GM23338 (cell line): ENCODE measurements around the gene TGM2.

Experiments used
- CREB1 ChIP-seq: fragments of 250-450 bp; sonication (Bioruptor Pico); IDR thresholded peaks from 2 replicates; pipeline ENCODE4 v1.5.0; 2020; ENCODE audit warnings: low read depth, mild to moderate bottlenecking, moderate library complexity
- CTCF ChIP-seq, 2 experiments: fragments of 200-600 bp in 1 of 2; sonication (generic) in 1 of 2; conservative IDR thresholded peaks; 2 replicates each; pipeline versions ENCODE4 v1.5.1 to v1.6.1; 2016 to 2017; ENCODE audit warnings: antibody characterized with exemption in 2 of 2, low read depth in 2 of 2, mild to moderate bottlenecking in 2 of 2, moderate library complexity in 1 of 2
- ETS1 ChIP-seq: IDR thresholded peaks from 2 replicates; pipeline ENCODE4 v1.6.1; 2016; ENCODE audit warnings: antibody characterized with exemption
- EZH2 ChIP-seq: fragments of 200-600 bp; sonication (generic); IDR thresholded peaks from one replicate; pipeline ENCODE4 v1.8.0; 2017; ENCODE audit warnings: antibody characterized with exemption, mild to moderate bottlenecking, low read depth; ENCODE audit not compliant: unreplicated experiment
- EZH2phosphoT487 ChIP-seq: fragments of 200-600 bp; sonication (generic); IDR thresholded peaks from one replicate; pipeline ENCODE4 v1.8.1; 2018; ENCODE audit warnings: antibody characterized with exemption; ENCODE audit not compliant: unreplicated experiment
- JUNB ChIP-seq: IDR thresholded peaks from one replicate; pipeline ENCODE4 v1.6.1; 2016; ENCODE audit warnings: antibody characterized with exemption; ENCODE audit not compliant: unreplicated experiment
- NANOG ChIP-seq: IDR thresholded peaks from 2 replicates; pipeline ENCODE4 v1.6.1; 2016; ENCODE audit warnings: antibody characterized with exemption, borderline replicate concordance
- POLR2AphosphoS5 ChIP-seq: IDR thresholded peaks from 2 replicates; pipeline ENCODE4 v1.6.1; 2016; ENCODE audit warnings: antibody characterized with exemption, low read depth
- REST ChIP-seq: IDR thresholded peaks from one replicate; pipeline ENCODE4 v1.6.1; 2018; ENCODE audit warnings: antibody characterized with exemption; ENCODE audit not compliant: unreplicated experiment
- STAT1 ChIP-seq: IDR thresholded peaks from one replicate; pipeline ENCODE4 v1.6.1; 2016; ENCODE audit warnings: antibody characterized with exemption; ENCODE audit not compliant: unreplicated experiment
- ZNF114 ChIP-seq: fragments of 250-450 bp; sonication (Bioruptor Pico); IDR thresholded peaks from 2 replicates; pipeline ENCODE4 v1.5.0; 2020; ENCODE audit warnings: mild to moderate bottlenecking, moderate library complexity
- ZNF331 ChIP-seq: fragments of 250-450 bp; sonication (Bioruptor Pico); IDR thresholded peaks from 2 replicates; pipeline ENCODE4 v1.5.0; 2020; ENCODE audit warnings: low read depth, mild to moderate bottlenecking, moderate library complexity
- ZNF462 ChIP-seq: fragments of 250-450 bp; sonication (Bioruptor Pico); IDR thresholded peaks from 2 replicates; pipeline ENCODE4 v1.5.0; 2020; ENCODE audit warnings: mild to moderate bottlenecking, moderate library complexity

GRCh38 chr20:38137441-38138037 lies 27.5 kb downstream of the TGM2 start:
- no peak for TF ChIP-seq CTCF (conservative IDR thresholded peaks at IDR 0.05; ENCODE audit: low read depth in 2 of 2)
- no peak for TF ChIP-seq JUNB
- no peak for TF ChIP-seq EZH2
- no peak for TF ChIP-seq EZH2phosphoT487
- TF ChIP-seq CREB1 (CRISPR knock-in tag) = no peak
- no peak for TF ChIP-seq REST
- TF ChIP-seq POLR2AphosphoS5 = no peak
- TF ChIP-seq ZNF114 (CRISPR knock-in tag) = no peak
- no peak for TF ChIP-seq NANOG
- TF ChIP-seq STAT1 = no peak
- no peak for TF ChIP-seq ZNF462 (CRISPR knock-in tag)
- no peak for TF ChIP-seq ETS1
- TF ChIP-seq ZNF331 (CRISPR knock-in tag) = no peak
